GM19099 (cell line): ENCODE data around the gene BID.

Experiments
- POLR2A ChIP-seq: IDR thresholded peaks from 3 replicates; pipeline ENCODE4 v1.6.1; 2011; ENCODE audit warnings: low read depth; ENCODE audit not compliant: insufficient read length; ENCODE audit errors: extremely low read depth

The BID gene

DNA sequence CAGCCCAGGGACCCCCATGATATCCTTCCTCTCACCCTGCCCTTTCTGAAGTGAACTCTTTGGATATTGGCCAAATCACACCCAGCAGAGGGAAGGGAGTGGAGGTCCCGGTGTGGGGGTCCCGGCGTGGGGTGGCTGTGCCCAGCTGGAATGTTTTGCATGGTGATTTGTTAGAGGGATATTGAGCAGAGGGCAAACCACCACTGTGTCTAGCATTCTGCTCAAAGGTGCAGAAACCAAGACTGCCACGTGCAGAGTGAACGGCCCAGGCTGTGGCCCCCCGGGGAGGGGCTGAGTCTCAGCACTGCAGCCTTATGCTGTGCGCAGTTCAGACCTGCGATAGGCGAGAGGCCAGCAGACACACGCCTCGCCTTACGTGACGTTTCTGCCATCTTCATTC, 7.9 kb upstream of the BID start:
- no peak for TF ChIP-seq POLR2A

DNA sequence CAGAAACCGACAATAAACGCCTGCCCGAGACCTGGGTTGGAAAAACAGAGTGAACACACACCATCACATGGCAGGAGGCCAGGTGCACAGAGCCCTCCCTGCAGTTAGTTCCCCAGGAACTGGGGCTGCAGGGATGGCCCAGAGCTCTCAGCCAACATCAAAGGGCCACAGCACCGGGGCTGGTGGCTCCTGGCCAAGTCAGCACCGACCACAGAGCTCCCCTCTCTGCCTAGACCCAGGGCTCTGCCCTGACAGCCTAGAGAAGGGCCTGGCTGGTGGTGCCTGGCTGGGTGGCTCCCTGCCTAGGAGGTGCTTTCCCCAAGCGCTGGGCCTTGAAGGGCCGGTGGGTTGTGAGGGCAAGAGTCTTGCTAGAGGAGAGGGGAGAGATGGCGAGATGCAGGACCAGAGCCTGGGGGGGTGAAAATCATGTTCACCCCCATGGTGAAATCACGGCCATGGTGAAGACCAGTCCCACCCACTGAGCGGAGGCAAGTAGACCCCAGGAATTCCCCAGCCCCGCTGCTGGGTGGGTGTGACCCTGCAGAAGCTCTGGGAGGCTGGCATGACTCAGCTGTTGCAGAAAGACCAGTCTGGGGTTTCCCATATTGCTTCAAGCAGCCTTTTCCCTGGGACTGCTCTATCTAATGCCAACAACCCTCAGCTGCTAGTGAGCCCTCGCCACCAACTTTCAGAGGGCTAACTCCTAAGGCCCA, 7.2 kb upstream of the BID start:
- peak; percentile 49 for TF ChIP-seq POLR2A

DNA sequence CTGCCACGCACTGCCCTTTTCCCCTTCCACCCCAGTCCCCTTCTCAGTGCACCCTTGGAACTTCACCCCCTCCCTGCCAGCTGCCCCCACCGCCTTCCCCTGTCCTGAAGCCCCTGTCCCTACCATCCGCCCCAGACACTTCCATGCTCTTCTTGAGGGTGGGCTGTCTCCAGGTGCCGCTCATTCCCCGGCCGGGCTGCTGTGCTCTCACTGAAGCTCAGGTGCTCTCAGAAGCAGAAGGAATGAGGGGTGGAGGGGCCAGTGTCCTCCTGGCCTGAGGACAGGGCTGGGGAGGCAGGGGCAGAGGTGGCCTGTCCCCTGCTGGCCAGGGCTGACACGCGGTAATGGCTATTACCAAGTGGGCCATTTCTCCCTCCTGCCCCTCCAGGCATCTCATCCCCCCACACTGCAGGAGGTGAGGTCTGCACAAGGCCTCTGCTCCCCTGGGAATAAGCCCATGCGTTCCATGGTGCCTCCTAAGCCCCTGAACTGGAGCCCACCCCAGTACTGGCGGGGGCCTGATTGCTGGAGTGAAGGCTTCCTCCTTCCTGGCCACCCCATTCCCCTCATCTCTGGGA, 6.6 kb upstream of the BID start:
- TF ChIP-seq POLR2A, result no peak

DNA sequence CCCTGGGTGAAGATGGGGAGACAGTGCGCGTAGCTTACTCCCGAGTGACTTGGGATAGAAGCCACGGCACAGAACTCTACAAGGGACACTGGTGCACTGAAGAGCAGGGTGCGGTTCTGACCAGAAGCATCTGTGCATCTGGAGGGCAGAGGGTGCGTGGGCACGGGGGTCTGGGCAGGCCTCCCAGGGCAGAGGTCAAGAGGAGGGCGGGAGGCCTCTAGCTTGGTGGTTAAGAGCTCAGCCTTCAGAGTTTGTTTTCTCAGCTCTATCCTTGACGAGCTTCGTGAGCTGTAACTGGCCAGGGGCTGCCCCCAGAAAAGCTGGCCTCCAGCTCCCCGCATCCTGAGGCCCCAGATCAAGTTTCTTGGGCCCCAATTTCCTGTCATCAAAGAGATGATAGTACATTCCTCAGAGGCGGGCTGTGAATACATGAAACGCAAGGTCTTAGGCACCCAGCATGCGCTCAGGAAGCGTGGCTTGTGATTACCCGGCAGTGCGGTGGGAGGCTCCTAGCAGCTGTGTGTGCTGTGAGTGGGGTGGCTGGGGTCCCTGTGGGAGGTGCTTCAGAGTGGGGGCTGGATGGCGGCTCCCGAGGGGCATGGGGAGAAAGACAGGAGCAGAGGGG, 6.0 kb upstream of the BID start:
- no peak for TF ChIP-seq POLR2A

DNA sequence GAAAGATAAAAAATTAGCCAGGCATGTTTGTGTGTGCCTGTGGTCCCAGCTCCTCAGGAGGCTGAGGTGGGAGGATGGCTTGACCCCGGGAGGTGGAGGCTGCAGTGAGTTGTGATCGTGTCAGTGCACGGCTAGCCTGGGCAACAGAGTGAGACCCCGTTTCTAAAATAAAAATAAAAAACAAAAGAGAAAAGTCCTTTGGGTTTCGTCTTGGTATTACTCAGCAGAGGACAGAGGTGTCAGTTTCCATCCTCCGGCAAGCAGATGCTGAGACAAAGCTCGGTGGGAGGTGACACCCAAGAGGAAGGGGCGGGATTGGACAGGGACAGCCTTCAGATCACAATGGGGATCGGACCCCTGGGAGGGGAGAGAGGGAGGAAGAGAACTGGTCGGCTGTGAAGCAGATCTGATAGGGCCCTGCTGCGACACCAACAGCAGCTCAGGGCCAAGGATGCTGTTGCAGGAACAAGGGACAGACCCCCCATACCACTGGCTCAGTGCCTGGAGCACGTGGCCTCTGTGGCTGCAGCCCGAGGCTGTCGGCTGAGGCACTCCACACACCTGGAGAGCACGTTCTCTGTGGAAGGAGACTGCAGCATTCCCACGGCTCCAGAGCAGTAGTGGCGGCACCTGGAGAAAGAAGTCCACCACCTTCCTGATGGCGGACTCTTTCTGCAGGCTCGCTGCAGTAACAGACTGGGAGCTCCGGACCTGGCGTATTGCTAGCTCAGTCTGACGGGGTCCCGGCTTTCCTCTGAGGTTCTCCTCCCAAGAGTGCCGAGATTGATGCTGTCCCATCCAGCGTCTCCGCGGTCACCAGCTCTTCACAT, 5.2 kb upstream of the BID start:
- peak; percentile 65 for TF ChIP-seq POLR2A

DNA sequence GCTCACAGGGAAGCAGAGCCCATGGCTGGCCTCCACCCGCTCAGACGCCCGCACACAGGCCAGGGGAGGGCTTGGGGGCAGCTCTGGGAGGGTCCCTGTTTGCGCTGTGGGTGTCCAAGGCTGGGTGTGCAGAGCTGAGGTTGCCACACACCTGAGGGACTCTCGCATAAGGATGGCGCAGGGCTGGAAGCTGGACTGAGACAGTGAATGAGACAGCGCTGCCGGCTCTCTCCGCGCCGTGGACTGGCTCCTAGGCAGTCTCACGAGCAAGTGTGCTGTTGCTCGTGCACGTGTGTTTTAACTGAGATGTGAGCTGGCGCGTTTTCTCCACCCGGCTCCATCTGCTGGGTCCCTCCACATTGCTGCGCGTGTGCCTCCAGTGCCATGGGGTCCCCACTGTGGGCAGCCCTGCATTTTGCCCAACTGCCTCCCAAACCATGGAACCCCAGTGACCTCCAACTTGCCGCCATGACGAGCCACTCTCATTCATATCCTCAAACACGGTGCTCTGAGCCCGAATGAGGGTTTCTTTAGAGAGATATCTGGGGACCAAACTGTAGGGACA, 4.2 kb upstream of the BID start:
- no peak for TF ChIP-seq POLR2A

DNA sequence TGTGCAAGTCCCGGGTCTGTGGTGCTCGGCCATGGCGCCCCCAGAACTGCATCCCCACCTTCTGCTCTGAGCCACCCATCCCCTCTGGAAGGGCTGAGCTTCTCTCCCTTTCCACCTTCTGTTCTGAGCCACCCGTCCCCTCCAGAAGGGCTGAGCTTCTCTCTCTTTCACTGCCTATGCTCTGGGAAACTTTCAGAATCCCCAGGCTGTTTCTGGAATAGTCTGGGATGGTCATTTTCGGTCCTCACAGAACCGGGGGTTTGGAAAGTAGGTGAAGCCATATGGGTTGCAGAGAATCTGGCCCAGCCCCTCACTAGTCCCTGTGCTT, 3.4 kb upstream of the BID start:
- no peak for TF ChIP-seq POLR2A

DNA sequence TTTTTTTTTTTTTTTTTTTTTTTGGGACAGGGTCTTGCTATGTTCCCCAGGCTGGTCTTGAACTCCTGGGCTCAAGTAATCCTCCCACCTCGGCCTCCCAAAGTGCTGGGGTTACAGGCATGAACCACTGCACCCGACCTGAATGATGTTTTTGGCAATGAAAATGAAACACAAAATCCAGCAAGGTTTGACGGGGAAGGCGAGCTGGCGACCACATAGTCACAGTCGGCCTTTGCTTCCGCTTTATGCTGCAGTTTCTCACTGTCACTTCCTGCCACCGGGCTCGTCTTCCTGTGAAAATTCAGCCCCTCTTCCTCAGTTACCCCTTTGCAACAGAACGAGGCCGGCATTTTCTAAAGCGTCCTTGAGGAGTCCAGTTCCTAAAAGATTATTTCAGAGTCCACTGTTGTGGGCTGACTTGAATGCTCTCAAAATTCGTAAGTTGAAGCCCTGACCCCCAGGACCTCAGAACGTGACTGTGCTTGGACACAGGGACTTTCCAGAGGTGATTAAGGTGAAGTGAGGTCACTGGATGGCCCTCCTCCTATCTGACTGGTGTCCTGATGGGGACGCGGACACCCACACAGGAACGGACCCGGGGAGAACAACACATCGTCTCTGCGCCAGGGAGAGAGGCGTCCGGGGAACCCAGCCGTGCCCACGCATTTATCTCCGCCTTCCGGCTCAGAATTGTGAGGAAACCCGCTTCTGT, 2.9 kb upstream of the BID start:
- peak; percentile 74 for TF ChIP-seq POLR2A

GRCh38 chr22:17775781-17776465, 1.7 kb upstream of the BID start:
- no peak for TF ChIP-seq POLR2A

DNA sequence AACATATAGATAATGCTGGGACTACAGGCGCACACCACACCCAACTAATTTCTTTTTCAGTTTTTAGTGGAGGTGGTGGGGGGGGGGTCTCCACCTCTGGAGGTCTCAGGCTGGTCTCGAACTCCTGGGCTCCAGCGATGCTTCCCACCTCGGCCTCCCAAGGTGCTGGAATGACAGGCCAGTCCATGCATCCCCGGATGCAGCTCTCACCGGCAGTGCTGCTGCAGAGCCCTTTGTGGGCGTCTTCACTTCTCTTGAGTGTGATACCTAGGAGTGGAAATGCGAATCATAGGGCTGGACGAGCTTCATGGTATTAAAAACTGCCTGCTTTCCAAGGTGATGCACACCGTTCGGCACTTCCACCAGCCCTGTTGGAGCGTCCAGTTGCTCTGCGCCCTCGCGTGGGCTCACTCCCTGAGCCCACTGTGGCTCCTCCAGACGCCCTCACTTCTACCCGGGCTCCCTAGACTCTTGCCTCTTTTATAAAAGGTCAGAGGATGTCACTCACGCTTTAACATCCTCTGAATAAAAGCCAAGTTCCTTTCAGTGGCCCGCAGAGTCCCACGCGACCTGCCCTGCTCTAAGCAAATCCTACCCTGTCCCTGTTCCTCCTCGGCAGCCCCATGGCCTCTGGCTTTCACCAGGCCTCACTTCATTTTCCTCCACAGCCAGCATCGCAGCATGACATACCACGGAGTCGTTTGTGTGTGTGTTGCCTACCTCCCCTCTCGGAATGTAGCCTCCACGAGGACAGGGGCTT, 837 bp upstream of the BID start:
- no peak for TF ChIP-seq POLR2A

DNA sequence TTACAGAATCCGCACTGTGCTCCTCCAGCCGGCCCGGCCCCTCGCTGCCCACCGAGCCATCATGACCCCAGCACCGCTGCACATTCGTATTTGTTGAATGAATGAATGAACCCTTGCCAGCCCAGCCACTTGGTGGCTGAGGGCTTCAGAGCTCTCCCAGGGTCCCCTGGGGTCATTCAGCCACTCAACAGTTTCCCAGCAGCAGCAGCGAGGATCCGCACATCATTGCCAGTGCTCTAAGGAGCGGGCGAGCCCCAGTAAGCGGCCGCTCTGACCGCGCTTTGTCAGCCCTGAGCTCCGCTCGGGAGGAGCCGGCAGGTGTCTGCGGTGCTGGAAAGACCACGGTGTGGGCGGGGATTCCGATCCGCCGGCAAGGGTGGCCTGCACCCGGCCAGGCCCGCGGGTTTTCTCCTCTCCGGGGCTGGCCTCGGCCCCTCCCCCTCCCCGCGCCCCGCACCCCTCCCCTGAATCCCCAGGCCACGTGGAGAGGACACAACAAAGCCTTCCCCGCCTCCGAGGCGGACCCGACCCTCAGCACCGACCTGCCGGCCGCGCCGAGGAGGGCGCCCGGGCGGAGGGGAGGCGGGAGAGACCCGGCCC, 563 bp downstream of the BID start:
- TF ChIP-seq POLR2A, result peak; percentile 49

- TF ChIP-seq POLR2A, result no peak
Observed at GRCh38 chr22:17772958-17773605, 1.2 kb downstream of the BID start.
